Measurements from ENCODE around the gene APOB. TPM values are rescaled to one million over a fixed set of nuclear protein-coding genes. Genes with fewer than 3 reads are reported as not detected.

APOB gene
- total and polyA plus RNA-seq, 2 of the 13 experiments (the other 11 are each of a cell fraction or from before 2014, with no cell fraction given): 1,569 to 2,515 TPM

DNA sequence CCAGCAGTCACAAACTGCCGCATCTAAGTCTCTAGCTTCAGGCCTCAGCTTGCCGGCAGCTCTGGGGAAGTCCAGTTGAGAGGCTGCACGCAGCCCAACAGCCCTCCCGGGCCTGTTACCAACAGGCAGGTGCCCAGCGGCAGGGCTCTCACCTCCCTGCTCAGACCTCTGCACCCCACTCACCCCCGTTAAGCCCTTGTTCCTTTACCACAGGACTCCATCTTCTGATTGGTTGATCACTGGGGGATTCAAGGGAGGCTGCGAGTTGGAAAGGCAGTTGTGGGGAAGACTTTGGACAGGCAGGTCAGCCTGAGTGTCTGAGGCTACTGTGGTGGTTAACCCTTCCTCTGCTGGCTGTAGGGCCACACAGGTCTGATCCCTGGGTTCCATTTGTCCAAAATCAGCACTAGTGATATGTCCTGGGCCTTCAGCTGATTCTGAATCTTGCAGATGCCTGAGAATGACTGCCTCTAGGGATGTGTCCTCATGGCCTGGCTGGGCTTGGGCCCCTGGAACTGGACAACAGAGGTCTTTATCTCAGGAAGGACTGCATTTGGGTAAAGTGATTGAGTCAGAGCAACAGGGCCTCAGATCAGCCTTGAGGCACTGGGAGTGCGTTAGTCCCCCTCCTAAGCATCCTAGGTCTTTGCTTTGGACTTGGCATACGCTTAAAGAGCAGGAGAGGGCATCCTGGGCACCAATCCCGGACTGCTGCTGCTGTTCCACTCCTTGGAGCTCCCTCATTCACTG lies 88.4 kb downstream of the APOB start (continued):
- TF ChIP-seq UBTF (CRISPR knock-in tag; IDR thresholded peaks at IDR 0.05) (peak; percentile 42; the same call in 1 of the 2 replicates), HCFC1 (IDR thresholded peaks at IDR 0.05; ENCODE audit: low read depth, low read length) (no peak), ARNTL (CRISPR knock-in tag; IDR thresholded peaks at IDR 0.05) (no peak), ATM (IDR thresholded peaks at IDR 0.05; ENCODE audit: borderline replicate concordance) (no peak), ZNF644 (CRISPR knock-in tag; IDR thresholded peaks at IDR 0.05; ENCODE audit: low read depth) (peak; percentile 48; the same call in 1 of the 2 replicates), SIX1 (CRISPR knock-in tag; IDR thresholded peaks at IDR 0.05; ENCODE audit: borderline replicate concordance) (no peak), SPEN (CRISPR knock-in tag; IDR thresholded peaks at IDR 0.05; ENCODE audit: low read depth) (0 out of 2 replicates have a peak, but pooled peaks have one; percentile 30), ZMYM2 (CRISPR knock-in tag; IDR thresholded peaks at IDR 0.05) (no peak), SIN3A (IDR thresholded peaks at IDR 0.05; ENCODE audit: borderline replicate concordance, low read depth, low read length) (no peak), ZNF430 (CRISPR knock-in tag; IDR thresholded peaks at IDR 0.05) (no peak), NONO (IDR thresholded peaks at IDR 0.05) (no peak), NONO (CRISPR knock-in tag; conservative IDR thresholded peaks at IDR 0.05) (no peak), ZKSCAN5 (CRISPR knock-in tag; IDR thresholded peaks at IDR 0.05) (peak; percentile 71; the same call in 1 of the 2 replicates), ZNF547 (CRISPR knock-in tag; IDR thresholded peaks at IDR 0.05) (0 out of 2 replicates have a peak, but pooled peaks have one; percentile 60), CREB3 (CRISPR knock-in tag; IDR thresholded peaks at IDR 0.05) (no peak), MAFF (IDR thresholded peaks at IDR 0.05; ENCODE audit: low read depth, low read length) (no peak), XRCC5 (optimal IDR thresholded peaks at IDR 0.05; ENCODE audit: low read length) (peak; percentile 81), REPIN1 (CRISPR knock-in tag; IDR thresholded peaks at IDR 0.05; ENCODE audit: borderline replicate concordance, low read depth) (0 out of 2 replicates have a peak, but pooled peaks have one; percentile 59), EP300 (IDR thresholded peaks at IDR 0.05; ENCODE audit: low read depth in 2 of 2, low read length in 2 of 2) (peak in 1 of 2 experiments; percentile 19; a peak in 1 of 4 replicates), EP300 (CRISPR knock-in tag; IDR thresholded peaks at IDR 0.05; ENCODE audit: borderline replicate concordance) (no peak), MXD1 (CRISPR knock-in tag; IDR thresholded peaks at IDR 0.05) (no peak)
- TF ChIP-seq, protein P1, sequence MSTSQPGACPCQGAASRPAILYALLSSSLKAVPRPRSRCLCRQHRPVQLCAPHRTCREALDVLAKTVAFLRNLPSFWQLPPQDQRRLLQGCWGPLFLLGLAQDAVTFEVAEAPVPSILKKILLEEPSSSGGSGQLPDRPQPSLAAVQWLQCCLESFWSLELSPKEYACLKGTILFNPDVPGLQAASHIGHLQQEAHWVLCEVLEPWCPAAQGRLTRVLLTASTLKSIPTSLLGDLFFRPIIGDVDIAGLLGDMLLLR (CRISPR knock-in tag; IDR thresholded peaks at IDR 0.05): peak; percentile 28; the same call in 1 of the 2 replicates

All from HepG2 (cell line).